ENCODE measurements around the gene PSD4.

The PSD4 gene

DNA sequence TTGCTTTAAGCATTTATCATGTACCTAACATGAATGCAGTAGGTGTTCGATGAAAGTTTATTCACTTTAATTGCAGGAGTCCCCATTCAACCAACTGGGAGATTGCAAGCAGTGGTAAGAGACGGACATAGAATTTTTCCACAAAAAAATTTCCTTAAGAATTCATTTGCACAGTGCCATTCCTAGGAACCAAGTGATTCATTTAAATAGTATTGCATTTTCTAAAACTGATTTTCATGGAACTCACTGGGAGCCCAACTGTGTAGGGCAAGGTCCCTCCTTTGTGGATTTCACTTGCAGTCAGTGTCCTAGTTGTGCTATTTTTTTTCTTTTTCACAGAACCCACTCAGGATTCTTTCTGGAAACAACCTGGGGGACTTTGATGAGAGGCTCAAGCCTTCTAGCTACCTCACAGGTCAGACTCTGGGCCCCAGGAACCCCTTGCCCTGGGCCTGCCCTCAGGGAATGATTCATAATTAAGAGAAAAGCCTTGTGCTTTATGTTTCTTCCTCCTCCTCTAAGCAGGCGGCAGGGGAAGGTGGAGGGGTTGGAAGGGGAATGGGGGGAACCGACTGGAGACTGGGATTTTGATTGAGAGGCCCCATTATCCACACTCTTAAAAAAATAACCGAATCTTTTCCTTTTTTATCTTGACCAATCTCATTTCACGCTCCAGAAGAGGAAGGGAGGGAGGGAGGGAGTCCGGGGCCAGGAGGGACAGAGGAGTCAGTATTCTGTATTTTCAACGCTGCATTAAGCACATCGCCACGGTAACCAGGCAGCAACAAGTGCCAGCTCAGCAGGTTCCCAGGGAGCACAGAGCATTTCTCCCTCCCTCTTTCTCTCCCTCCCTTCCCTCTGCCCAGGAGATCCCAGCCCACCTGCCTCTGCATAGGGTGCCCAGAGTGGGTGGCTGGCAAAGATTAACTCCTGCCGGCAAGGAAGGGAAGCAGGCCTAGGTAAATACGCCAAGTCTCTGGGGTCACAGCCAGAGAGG lies 51.8 kb downstream of the PSD4 start:
- DNase-seq = no peak

DNA sequence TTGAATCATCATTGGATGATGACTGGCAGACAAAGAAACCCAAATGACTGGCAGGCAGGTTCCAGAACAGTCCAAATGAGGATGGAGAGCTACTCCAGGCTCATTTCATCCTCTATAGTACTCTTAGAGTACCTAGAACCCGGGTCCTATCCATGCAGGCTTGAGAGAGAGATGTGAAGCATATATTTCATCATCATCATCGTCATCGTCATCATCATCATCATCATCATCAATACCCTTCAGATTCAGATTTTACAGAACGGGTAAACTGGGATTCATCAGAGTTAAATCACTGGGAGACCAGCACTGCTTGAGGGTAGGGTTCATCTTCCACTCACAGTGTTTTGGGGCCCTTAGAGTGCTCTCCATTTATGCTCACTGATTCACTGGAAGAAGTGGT lies 52.7 kb downstream of the PSD4 start:
- DNase-seq = no peak

DNA sequence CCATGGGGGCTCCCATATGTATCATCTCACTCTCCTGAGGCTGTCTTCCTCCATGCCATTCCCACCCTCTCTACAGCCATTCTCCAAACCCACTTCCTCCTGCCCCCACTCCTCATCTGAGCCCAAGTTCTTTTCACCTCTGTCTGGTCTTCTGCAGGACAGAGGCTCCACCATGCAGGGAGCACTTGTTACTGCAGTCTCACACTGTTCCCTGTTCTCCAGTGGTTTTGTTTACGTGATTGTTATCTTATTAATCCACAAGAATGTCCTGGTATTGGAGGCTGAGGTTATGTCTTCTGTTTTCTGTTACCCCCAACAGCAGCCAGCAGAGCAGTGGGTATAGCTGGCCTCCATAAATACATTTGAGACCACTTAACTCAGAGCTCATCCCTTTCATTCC lies 53.5 kb downstream of the PSD4 start:
- DNase-seq = no peak

DNA sequence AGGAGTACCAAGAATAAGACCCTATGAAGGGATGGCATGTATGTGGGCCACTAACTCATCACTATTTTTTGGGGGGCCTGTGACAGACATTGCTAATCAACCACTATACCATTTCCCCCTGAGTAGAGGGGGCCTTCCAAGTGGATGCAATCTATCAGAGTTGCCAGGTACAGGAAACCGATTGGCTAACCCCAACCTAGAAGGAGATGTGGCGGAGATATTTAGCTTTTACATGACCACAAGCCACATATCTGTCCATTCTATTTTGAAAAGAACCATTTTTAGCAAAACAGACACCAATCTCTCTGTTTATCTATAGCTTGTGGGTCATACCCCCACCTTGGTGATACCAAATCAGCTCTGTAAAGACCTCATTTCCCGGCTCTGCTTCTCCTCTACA lies 53.9 kb downstream of the PSD4 start:
- DNase-seq = no peak

DNA sequence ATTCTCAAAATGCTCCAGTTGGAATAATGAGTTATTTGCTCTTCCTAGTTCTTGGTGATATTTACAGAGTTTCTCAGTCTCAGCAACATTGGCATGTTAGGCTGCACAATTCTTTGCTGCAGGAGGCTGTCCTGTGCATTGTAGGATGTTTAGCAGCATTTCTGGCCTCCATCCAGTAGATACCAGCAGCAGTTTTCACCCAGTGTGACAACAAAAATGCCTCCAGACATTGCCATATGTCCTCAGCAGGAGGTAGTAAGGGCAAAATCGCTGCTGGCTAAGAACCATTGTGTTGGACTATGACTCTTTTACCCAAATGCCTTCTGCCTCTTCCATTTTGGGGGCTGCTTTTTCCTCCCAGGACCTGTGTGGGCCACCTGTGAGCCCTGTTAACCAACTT lies 54.6 kb downstream of the PSD4 start:
- DNase-seq = no peak

DNA sequence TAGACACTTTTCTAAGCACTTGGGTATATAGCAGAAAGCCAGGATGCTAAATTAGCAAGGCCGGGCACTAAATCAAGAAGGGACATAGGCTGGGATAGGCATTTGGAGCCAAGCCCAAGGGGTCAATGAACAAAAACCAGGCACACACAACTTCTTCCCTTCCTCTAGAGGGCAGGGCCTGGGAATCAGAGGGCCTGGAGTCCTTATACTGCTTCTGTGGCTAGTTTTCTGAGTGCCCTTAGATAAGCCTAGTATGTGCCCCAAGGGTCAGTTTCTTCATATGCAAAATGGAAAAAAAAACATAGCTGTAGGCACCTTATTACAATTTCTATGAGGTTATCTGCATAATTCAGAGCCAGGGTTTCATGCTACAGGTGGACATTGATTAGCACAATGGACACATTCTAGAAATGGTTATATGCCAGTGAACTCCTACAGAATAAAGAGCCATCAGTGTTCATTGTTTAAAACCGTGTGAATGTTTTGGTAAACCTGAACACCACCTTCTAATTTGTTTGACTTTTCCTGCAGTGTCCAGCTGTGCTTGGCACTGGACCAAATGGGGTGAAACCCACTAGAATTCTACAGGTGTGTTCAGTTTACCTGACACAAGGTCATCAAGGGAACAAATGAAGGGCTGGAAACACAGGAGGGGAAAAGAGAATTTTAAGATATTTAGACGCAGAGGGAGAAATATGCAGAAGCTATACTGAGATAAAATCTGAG lies 55.4 kb downstream of the PSD4 start:
- no peak for DNase-seq

DNA sequence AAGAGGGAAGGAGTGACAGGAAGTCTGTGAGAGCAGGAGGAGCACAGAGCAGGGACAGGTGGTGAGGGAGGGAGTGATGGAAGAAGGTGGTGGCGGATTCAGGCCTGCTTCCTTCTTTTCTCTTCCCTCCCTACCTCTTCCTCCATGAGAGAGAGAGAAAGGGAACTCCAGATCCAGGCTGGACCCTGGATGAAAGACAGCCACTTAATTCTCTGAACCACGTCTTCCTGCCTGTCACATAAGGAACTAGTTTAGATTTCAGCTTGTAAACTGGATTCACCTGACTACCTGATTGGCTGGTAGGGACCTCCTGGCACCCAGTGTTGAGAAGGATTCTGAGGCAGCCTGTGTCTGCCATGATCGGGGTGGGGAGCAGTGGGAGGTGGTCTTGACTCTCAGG lies 56.0 kb downstream of the PSD4 start:
- no peak for DNase-seq

DNA sequence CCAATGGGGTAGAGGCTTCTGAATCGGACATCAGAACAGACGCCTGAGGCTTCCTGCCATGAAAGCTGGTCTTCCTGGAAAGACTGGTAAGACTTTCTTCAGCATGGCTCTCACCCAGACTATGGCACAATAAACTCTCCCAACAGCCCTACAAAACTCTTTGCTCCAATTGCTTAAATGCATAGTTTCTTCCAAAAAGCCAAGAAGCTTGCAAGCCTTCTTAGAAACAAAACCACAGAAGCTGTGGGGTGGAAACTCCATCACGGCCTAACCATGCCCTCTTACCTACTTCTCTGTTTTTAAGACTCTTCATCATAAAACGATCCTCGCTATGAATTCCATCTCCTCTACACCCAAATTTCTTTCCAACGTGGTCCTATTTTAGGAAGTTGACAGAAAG lies 56.8 kb downstream of the PSD4 start:
- no peak for DNase-seq

DNA sequence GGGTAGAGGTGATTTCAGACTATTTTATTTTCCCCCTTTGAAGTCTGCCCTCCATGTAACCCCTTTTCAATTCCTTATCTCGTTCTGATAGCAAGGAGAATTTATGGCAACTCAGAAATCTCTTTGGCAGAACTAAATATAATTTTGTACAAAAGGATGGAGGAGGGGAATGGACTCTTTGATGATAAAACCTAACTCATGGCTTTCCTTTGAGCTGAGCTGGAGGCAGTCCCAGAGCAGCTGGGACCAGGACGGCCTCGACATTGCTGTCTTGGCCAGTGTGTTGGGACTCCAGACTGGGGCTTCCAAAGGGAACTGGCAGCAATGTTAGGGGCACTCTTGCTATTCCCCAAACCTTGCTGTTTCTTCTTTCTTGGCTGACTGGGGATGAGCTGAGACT lies 57.3 kb downstream of the PSD4 start:
- no peak for DNase-seq

DNA sequence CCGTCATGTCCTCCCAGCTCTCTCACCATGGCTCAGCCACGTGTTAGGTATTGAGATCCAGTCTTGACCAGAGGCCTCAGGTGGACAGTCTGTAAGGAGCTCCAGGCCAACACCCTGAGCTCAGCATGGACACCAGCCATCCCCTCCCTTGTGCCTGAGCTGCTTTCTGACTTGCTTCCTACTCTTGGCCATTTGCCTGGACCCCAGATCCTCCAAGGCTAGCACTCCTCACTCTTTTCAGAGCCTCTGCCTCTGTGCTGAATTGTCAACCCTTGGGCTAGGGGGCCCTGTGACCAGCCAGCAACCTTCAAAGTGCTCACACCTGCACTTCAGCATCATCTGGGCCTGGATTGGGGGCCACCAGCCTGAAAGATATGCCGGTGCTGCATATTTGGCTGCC lies 58.4 kb downstream of the PSD4 start:
- DNase-seq = no peak

DNA sequence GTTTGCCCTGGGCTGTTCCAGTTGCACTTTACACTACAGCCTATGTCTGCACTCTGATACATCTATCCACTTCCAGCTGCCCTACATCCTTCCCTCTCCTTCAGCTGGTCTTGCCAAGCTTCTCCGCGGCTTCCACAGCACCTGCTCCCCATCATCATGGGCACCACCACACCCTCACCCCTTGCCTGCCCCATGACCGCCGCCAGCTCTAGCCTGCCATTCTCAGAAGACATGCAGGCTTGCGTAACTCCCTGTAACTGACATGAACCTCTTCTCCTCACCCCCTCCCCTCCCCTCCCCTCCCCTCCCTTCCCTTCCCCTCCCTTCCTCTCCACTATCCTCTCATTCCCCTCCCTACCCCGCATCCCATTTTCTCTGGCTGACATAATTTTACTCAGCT lies 59.0 kb downstream of the PSD4 start:
- DNase-seq = no peak

DNA sequence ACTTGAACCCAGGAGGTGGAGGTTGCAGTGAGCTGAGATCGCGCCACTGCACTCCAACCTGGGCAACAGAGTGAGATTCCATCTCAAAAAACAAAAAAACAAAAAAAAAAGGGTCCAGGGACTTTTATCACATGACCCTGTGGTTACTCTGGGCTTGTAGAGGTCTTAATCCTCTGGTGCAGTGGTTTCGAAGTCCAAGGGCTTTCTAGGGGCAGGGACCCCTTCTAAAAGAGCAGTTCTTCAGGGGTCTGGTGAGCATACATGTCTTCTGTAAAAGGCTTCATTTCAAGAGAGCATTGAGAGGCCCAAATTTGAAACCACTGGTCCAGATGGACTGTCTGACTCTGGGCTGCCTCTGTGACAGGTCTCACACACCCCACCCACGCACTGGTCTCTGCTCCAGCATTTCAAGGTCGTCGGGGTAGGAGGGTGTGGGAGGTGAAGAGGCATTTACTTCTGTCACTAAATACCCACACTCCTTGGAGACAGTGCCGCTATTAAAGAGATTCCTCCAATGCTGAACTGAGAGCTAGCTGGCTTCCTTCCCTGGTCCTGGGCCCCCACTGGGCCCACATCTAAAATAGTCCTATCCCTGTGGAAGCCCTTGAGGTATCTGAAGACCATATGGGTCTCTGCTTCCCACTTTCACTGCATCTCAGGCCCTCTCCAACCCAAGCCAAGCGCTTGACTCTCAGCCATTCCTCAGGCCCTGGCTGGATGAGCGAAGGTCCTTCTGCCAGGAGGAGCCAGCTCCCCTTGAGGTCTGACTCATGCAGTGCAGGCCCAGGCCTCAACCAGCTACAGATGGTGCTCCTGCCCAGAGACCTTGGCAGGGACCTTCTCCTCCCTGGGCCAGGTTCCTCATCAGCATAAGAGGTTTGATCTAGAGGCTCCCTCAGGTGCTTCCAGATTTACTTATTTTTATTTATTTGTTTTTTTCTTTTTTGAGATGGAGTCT lies 60.1 kb downstream of the PSD4 start:
- no peak for DNase-seq

DNA sequence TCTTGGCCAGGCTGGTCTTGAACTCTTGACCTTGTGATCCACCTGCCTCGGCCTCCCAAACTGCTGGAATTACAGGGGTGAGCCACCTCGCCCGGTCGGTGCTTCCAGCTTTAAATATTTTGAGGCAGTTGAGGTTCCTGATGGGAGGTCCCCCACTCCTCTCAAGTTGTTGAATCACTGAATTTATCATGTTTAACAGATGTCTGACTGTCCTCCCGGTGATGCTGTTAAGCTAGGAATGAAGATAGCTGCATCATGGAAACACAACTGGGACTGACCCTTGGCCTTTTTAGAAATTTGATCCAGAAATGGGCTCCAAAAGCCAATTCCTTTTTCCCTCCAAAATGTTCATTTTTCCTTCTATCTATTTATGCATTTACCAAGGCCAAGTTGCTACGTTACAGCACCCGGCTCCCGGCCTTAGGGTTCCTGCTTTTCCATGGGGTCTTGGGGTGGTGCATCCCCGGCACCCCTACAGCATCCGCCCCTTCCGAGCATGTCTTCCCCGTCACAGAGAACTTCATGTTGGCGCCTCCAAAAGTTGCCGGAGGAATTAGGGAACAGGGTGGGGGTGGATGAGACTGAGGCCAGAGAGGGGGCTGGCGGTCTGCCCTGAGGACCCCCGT lies 61.1 kb downstream of the PSD4 start:
- no peak for DNase-seq

DNA sequence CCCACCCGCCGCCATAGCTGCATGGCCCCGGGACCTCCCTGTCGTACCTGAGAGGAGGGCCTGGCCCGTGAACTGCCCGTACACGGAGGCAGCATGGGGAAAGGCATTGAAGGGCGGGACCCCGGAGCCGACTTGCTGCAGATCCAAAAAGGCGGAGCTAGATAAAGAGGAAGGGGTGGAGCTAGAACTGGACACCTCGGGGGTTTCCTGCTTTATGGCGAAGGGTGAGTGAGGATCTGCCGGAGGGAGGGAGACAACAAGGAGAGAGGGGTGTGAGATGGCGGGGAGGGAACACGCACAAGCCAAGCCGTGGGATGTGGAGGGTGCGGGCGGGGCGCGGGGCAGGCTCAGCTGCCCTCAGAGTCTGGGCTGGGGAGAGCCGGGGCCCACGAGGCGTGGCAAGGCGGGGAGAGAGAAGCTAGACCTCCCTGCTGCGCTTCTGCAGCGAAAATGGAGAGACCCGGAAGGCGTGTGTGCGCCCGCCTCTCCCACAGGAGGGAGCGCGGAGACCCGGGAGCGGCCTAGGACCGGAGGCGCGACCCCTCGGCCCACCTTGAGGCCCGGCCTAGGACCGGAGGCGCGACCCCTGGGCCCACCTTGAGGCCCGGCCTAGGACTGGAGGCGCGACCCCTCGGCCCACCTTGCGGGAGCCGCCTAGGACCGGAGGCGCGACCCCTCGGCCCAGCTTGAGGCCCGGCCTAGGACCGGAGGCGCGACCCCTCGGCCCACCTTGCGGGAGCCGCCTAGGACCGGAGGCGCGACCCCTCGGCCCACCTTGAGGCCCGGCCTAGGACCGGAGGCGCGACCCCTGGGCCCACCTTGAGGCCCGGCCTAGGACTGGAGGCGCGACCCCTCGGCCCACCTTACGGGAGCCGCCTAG lies 61.8 kb downstream of the PSD4 start:
- DNase-seq = peak; percentile 68

DNA sequence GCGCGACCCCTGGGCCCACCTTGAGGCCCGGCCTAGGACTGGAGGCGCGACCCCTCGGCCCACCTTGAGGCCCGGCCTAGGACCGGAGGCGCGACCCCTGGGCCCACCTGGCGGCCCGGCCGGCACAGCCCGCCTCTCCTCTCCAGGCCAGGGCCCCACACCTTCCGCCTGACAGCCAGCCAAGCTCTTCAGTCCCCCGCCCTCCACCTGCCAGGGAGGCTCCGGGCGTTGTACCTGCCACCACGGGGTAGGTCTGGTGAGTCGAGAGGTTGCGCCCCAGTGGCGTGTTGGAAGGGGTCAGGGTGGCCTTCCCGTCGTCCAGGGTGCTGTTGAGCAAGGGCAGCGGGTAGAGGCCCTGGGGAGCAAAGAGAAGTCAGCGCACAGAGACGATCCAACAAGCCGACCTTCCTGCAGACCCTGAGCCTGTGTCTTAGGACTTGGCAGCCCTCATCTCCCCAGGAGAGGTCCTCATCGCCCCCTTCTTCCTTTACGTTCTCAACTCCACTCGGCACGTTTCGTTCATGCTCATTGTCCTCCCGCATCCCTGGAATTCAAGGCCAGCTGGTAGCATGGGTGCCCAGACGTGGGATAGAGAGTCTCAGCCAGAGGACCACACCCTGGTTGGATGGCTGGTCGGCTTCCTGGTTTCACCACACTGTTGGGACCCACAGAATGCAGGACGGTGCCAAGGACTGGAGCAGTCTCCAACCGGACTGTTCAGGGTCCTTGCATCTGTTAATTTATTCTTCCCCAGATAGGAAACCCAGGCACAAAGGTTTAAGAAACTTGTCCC lies 62.8 kb downstream of the PSD4 start:
- DNase-seq = no peak

DNA sequence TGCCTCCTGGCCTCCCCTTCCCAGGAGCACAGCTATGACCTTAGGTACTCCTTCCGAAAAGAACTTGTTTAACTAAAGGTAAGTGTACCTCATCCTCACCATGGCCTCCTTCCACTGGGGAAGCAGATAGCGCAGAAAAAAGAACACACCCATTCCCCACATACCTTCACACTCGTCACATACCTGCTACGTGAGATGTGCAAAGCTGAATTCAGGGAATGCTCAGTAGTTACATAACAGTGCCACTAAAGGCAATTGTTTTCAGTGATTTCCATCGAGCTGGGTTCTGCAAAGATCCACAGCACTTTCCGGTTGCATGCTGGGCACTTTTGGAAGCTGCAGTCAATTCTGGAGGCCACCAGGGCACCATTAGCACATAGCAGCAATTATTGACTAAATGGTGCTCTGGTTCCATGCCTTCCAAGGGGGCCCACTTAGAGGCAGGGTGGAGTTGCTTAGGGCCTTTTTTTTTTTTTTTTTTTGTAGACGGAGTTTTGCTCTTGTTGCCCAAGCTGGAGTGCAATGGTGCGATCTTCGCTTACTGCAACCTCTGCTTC lies 63.9 kb downstream of the PSD4 start:
- no peak for DNase-seq

DNA sequence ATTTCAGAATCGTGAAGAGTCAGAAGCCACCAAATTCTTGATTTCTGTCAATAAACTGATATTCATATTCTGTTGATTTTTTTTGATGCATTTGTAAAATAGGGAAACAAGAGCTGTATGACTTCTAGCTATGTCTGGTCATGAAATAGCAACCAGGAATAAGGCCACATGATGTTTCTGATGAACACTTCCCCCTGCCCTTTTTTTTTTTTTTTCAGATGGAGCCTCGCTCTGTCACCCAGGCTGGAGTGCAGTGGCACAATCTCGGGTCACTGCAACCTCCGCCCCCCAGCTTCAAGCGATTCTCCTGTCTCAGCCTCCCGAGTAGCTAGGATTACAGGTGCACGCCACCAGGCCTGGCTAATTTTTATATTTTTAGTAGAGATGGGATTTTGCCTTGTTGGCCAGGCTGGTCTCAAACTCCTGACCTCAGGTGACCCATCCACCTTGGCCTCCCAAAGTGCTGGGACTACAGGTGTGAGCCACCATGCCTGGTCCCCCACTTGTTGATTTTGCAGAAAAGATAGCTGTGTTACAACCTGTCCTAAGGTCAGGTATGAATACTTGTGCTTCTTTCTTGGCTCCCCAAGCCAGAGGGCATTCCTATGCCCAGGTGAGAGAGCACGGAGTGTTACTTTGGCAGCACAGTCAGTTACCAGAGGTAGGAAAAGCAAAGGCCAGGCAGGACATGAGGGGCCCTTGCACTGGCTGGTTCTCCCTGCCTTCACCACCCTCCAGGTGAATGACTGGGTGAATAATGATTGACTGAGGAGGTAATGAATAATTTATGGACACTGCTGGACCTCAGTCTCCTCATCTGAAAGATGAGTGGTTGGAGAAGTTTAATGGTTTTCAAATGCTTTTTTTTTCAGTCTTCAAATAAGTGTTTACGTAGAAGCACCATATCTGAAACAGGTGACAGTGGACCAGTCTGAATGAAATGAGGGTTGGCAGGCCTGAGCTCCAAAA lies 65.4 kb downstream of the PSD4 start:
- DNase-seq = no peak

DNA sequence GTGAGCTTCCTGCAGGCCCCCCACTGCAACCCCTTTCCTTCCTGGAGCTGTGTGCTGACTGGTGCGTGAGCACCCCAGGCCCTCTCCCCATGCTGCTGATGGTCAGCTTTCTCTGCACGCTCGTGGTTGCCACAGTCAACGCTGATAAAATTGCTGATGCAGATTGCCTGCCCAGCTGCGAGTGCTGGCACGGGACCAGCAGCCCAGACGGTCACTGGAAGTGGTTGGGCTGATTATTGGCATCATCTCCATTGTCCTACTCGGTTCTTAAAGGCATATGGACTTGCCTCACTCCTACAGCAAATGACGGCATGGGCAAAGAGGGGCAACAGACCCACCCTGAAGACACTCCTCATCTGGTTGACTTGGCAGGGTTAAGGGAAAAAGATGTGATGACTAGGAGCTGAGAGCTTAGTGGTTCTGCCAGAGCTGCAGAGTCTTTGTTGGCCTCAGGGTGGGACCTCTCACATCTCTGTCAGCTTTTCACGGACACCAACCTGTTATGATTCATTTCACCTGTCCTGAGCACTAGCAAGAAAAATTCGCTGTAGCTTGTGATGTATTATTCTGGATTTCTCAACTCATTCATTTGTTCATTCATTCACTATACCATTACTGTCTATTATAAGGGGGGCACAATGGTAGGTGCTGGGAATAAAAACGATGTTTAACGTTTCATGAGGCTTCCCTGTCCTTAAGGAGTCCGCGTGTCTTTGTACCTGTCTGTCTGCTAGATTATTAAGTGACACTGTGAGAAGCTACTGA lies 66.6 kb downstream of the PSD4 start:
- no peak for DNase-seq
